OCI-LY7 (cell line): ENCODE measurements around the gene NAA80.

Experiments used
- CTCF ChIP-seq: fragments of 200-600 bp; sonication (generic); conservative IDR thresholded peaks from 2 replicates; pipeline ENCODE4 v1.5.1; 2014; ENCODE audit warnings: mild to moderate bottlenecking, antibody characterized with exemption, low read length, moderate library complexity, mixed read lengths
- EZH2phosphoT487 ChIP-seq: fragments of 200-600 bp; sonication (generic); IDR thresholded peaks from 2 replicates; pipeline ENCODE4 v1.6.1; 2018; ENCODE audit warnings: low read depth, borderline replicate concordance, mild to moderate bottlenecking, mixed run types, antibody characterized with exemption, low read length, moderate library complexity, mixed read lengths

- peak; percentile 83 for TF ChIP-seq CTCF
- no peak for TF ChIP-seq EZH2phosphoT487
These were observed 25.3 kb upstream of the NAA80 start for GRCh38 chr3:50324351-50325112.
